Measurements from ENCODE around the gene PPP1R12A.
"Not testable (repeated sequence)": the region's sequence is repeated elsewhere in the genome, so short reads cannot be mapped to it uniquely, and the experiment has no call there.

Gene PPP1R12A

GRCh38 chr12:79900951-79901350 is 33.9 kb downstream of the PPP1R12A start:
- no peak for DNase-seq
- intact Hi-C loops (cut with DNase I) = no loop called here

- no peak for DNase-seq
- intact Hi-C loops (cut with DNase I) = no loop called here
Observed at GRCh38 chr12:79900199-79900598, 34.7 kb downstream of the PPP1R12A start.

- intact Hi-C loops (cut with DNase I) = no loop called here
- DNase-seq = peak in 4 of 42 donors; percentile 6 to 36 (median 8)
Observed at GRCh38 chr12:79897617-79898016, 37.3 kb downstream of the PPP1R12A start.

- DNase-seq = no peak
- intact Hi-C loops (cut with DNase I) = no loop called here
Observed at GRCh38 chr12:79895804-79896203, 39.1 kb downstream of the PPP1R12A start.

GRCh38 chr12:79895071-79895470 is 39.8 kb downstream of the PPP1R12A start:
- intact Hi-C loops (cut with DNase I) = no loop called here
- no peak for DNase-seq

- intact Hi-C loops (cut with DNase I) = no loop called here
- DNase-seq = no peak
Observed at GRCh38 chr12:79891506-79892162, 43.3 kb downstream of the PPP1R12A start.

GRCh38 chr12:79887890-79888289 is 47.0 kb downstream of the PPP1R12A start:
- intact Hi-C loops (cut with DNase I) = no loop called here
- DNase-seq = no peak

- no peak for DNase-seq
- intact Hi-C loops (cut with DNase I) = no loop called here
Observed at GRCh38 chr12:79886917-79887519, 47.9 kb downstream of the PPP1R12A start.

- no peak for DNase-seq
- intact Hi-C loops (cut with DNase I) = no loop called here
Observed at GRCh38 chr12:79885911-79886490, 48.9 kb downstream of the PPP1R12A start.

GRCh38 chr12:79884401-79885006 is 50.4 kb downstream of the PPP1R12A start:
- intact Hi-C loops (cut with DNase I) = no loop called here
- no peak for DNase-seq

- intact Hi-C loops (cut with DNase I) = no loop called here
Observed at GRCh38 chr12:79883216-79883615, 51.7 kb downstream of the PPP1R12A start.

GRCh38 chr12:79881351-79881750 is 53.5 kb downstream of the PPP1R12A start:
- DNase-seq = no peak
- intact Hi-C loops (cut with DNase I) = no loop called here

More at GRCh38 chr12:79883216-79883615, 51.7 kb downstream of the PPP1R12A start:
- DNase-seq = no peak

- DNase-seq; intact Hi-C loops (cut with DNase I): not testable (repeated sequence)
Observed at GRCh38 chr12:79878506-79878905, 56.4 kb downstream of the PPP1R12A start.

- peak in 2 of 42 donors; percentile 21 to 24 for DNase-seq
- intact Hi-C loops (cut with DNase I) = no loop called here
Observed at GRCh38 chr12:79877246-79877645, 57.7 kb downstream of the PPP1R12A start.

- intact Hi-C loops (cut with DNase I) = no loop called here
- no peak for DNase-seq
Observed at GRCh38 chr12:79874665-79875064, 60.2 kb downstream of the PPP1R12A start.

GRCh38 chr12:79873201-79873600 is 61.7 kb downstream of the PPP1R12A start:
- intact Hi-C loops (cut with DNase I) = no loop called here
- no peak for DNase-seq

- intact Hi-C loops (cut with DNase I) = no loop called here
- DNase-seq = no peak
Observed at GRCh38 chr12:79871621-79872020, 63.3 kb downstream of the PPP1R12A start.

GRCh38 chr12:79870916-79871315 is 64.0 kb downstream of the PPP1R12A start:
- intact Hi-C loops (cut with DNase I) = no loop called here
- no peak for DNase-seq

- DNase-seq = no peak
- intact Hi-C loops (cut with DNase I) = no loop called here
Observed at GRCh38 chr12:79859646-79860045, 75.3 kb downstream of the PPP1R12A start.

GRCh38 chr12:79858518-79858917 is 76.4 kb downstream of the PPP1R12A start:
- intact Hi-C loops (cut with DNase I) = no loop called here
- DNase-seq = no peak

All from head of caudate nucleus (tissue), 42 donors.